OCI-LY7 (cell line): Measurements from ENCODE around the gene SLC25A1. TPM values are rescaled to one million over a fixed set of nuclear protein-coding genes. Genes with fewer than 3 reads are reported as not detected.

ENCODE experiments used
- BruUV-seq: library from RNA; stranded (reverse); fragments of 400-500 nt; replicated peaks from 2 replicates; lab custom pipeline; 2021; lab: Mats Ljungman, UMichigan
- CTCF ChIA-PET: fragments of 300-600 bp; sonication (Branson Sonifier 250); formaldehyde crosslinking; loops from one replicate; lab custom pipeline; 2022; ENCODE audit warnings: antibody characterized with exemption; ENCODE audit not compliant: unreplicated experiment; lab: Charles Lee
- POLR2A ChIA-PET: fragments of 300-600 bp; sonication (Branson Sonifier 250); formaldehyde crosslinking; loops from one replicate; lab custom pipeline; 2022; ENCODE audit warnings: antibody characterized with exemption; lab: Charles Lee
- DNase-seq: peaks from one replicate; pipeline ENCODE4 v3.0.0-alpha.2; 2015; ENCODE audit warnings: low spot score
- H2AFZ ChIP-seq: fragments of 200-600 bp; sonication (generic), shearing (Covaris generic); 2 replicates; pipeline ENCODE4 v1.6.1; 2014; ENCODE audit warnings: mild to moderate bottlenecking, antibody characterized with exemption, low read length, moderate library complexity
- H3K27ac ChIP-seq: fragments of 200-600 bp; sonication (generic); 2 replicates; pipeline ENCODE4 v1.5.1; 2014; ENCODE audit warnings: mixed run types, low read depth, mild to moderate bottlenecking, moderate library complexity, low read length, inconsistent platforms; ENCODE audit not compliant: poor library complexity, severe bottlenecking
- H3K36me3 ChIP-seq: fragments of 200-600 bp; sonication (generic); 2 replicates; pipeline ENCODE4 v1.6.1; 2014; ENCODE audit warnings: mild to moderate bottlenecking, antibody characterized with exemption, low read length, moderate library complexity, mixed read lengths; ENCODE audit not compliant: insufficient read depth
- H3K4me1 ChIP-seq: fragments of 200-600 bp; sonication (generic); 2 replicates; pipeline ENCODE4 v1.5.1; 2014; ENCODE audit warnings: mild to moderate bottlenecking, low read length; ENCODE audit not compliant: insufficient read depth, poor library complexity, severe bottlenecking
- H3K4me2 ChIP-seq: fragments of 200-600 bp; sonication (generic); 2 replicates; pipeline ENCODE4 v1.6.1; 2014; ENCODE audit warnings: mild to moderate bottlenecking, low read length
- H3K4me3 ChIP-seq: fragments of 200-600 bp; sonication (generic); 2 replicates; pipeline ENCODE4 v1.5.1; 2014; ENCODE audit warnings: mild to moderate bottlenecking, low read depth, low read length; ENCODE audit not compliant: poor library complexity, severe bottlenecking
- H3K79me2 ChIP-seq: fragments of 200-600 bp; sonication (generic); 2 replicates; pipeline ENCODE4 v1.6.1; 2016; ENCODE audit warnings: low read depth, mild to moderate bottlenecking, low read length, moderate library complexity, mixed read lengths; ENCODE audit not compliant: insufficient read depth
- H3K9me2 ChIP-seq: fragments of 200-600 bp; sonication (generic); 2 replicates; pipeline ENCODE4 v1.6.1; 2016; ENCODE audit warnings: mild to moderate bottlenecking, low read length, mixed read lengths; ENCODE audit not compliant: insufficient read depth
- H3K9me3 ChIP-seq: fragments of 200-600 bp; sonication (generic); 2 replicates; pipeline ENCODE4 v1.6.1; 2014; ENCODE audit warnings: mild to moderate bottlenecking, mixed run types, low read length, mixed read lengths
- H4K20me1 ChIP-seq: fragments of 200-600 bp; sonication (generic); 2 replicates; pipeline ENCODE4 v1.6.1; 2014; ENCODE audit warnings: mild to moderate bottlenecking, antibody characterized with exemption, low read length, moderate library complexity, mixed read lengths; ENCODE audit not compliant: insufficient read depth
- CTCF ChIP-seq: fragments of 200-600 bp; sonication (generic); conservative IDR thresholded peaks from 2 replicates; pipeline ENCODE4 v1.5.1; 2014; ENCODE audit warnings: mild to moderate bottlenecking, antibody characterized with exemption, low read length, moderate library complexity, mixed read lengths
- EZH2phosphoT487 ChIP-seq: fragments of 200-600 bp; sonication (generic); IDR thresholded peaks from 2 replicates; pipeline ENCODE4 v1.6.1; 2018; ENCODE audit warnings: low read depth, borderline replicate concordance, mild to moderate bottlenecking, mixed run types, antibody characterized with exemption, low read length, moderate library complexity, mixed read lengths
- intact Hi-C: fragments of 100-400 bp; cut with micrococcal nuclease; formaldehyde crosslinking; loops from one replicate; pipeline ENCODE4 v1.10.0; 2022; ENCODE audit not compliant: unreplicated experiment
- total RNA-seq, 2 experiments: library from RNA; depleted of rRNA in 1 of 2; stranded (reverse); fragments of >200 nt in 1 of 2; shearing (Covaris generic) in 1 of 2; gene quantifications; 2 replicates each; pipeline ENCODE4 v1.2.3, GENCODE V29; 2014 to 2022

SLC25A1 gene
- total RNA-seq, 2 experiments from 2014 or later: 59.5 to 117 TPM

GRCh38 chr22:19213001-19213400 is 34.5 kb upstream of the SLC25A1 start:
- Histone ChIP-seq H3K27ac (no peak overlapping the region), H3K79me2 (no peaks in the 10 kb centered on the region), H3K4me3 (no peak overlapping the region), H3K4me2 (peak overlapping the region; percentile 30; the same call in 1 of the 2 replicates), H3K36me3 (no peaks in the 10 kb centered on the region), H3K9me2 (no peaks in the 10 kb centered on the region), H2AFZ (peak overlapping the region; percentile 55; the same call in 1 of the 2 replicates), H4K20me1 (no peaks in the 10 kb centered on the region), H3K9me3 (no peaks in the 10 kb centered on the region), H3K4me1 (peaks cover 32% of the 10 kb centered on the region)
- CTCF ChIA-PET: no interaction called here
- no TSS peak for BruUV-seq
- intact Hi-C loops: no loop called here
- DNase-seq: peak; percentile 16
- POLR2A ChIA-PET: no interaction called here
- TF ChIP-seq EZH2phosphoT487: no peak
- no peak for TF ChIP-seq CTCF

GRCh38 chr22:19212302-19212870 is 33.9 kb upstream of the SLC25A1 start:
- H3K4me2 ChIP-seq: no peak overlapping the region
- BruUV-seq: no TSS peak
- TF ChIP-seq EZH2phosphoT487: no peak
- TF ChIP-seq CTCF: no peak
- H3K79me2 ChIP-seq: no peaks in the 10 kb centered on the region
- no peaks in the 10 kb centered on the region for H3K36me3 ChIP-seq
- H3K4me3 ChIP-seq: no peak overlapping the region
- no peak overlapping the region for H3K27ac ChIP-seq
- intact Hi-C loops: no loop called here
- no peak for DNase-seq
- H3K4me1 ChIP-seq: peaks cover 27% of the 10 kb centered on the region
- H2AFZ ChIP-seq: no peak overlapping the region
- H3K9me3 ChIP-seq: no peaks in the 10 kb centered on the region
- no peaks in the 10 kb centered on the region for H3K9me2 ChIP-seq
- ChIA-PET CTCF (no interaction called here), POLR2A (no interaction called here)
- no peaks in the 10 kb centered on the region for H4K20me1 ChIP-seq

GRCh38 chr22:19210188-19210587 is 31.7 kb upstream of the SLC25A1 start:
- Histone ChIP-seq H3K4me1 (peaks cover 19% of the 10 kb centered on the region), H3K4me3 (no peak overlapping the region), H2AFZ (no peak overlapping the region), H3K27ac (no peak overlapping the region), H3K4me2 (no peak overlapping the region), H3K36me3 (no peaks in the 10 kb centered on the region), H4K20me1 (no peaks in the 10 kb centered on the region), H3K9me2 (no peaks in the 10 kb centered on the region), H3K79me2 (no peaks in the 10 kb centered on the region), H3K9me3 (no peaks in the 10 kb centered on the region)
- TF ChIP-seq EZH2phosphoT487 (no peak), CTCF (no peak)
- BruUV-seq: no TSS peak
- DNase-seq: no peak
- POLR2A ChIA-PET: no interaction called here
- CTCF ChIA-PET: no interaction called here
- intact Hi-C loops: no loop called here
